Fibroblast of villous mesenchyme (primary cell): ENCODE measurements around the gene KLHL36. TPM values are rescaled to one million over a fixed set of nuclear protein-coding genes. Genes with fewer than 3 reads are reported as not detected.

ENCODE experiments used
- DNase-seq: peaks from one replicate; pipeline ENCODE4 v3.0.0-alpha.2; 2010; ENCODE audit warnings: low read depth
- H3K4me3 ChIP-seq: 2 replicates; pipeline ENCODE4 v1.5.1; 2011; ENCODE audit warnings: low read depth, mild to moderate bottlenecking, low read length
- total RNA-seq: library from RNA; depleted of rRNA; stranded (reverse); fragments of >200 nt; gene quantifications from 2 replicates; pipeline ENCODE4 v1.2.3, GENCODE V29; 2012
- TF ChIP-seq, protein P1 (sequence below): IDR thresholded peaks from 2 replicates; pipeline ENCODE4 v1.5.1; 2012; ENCODE audit warnings: low read depth, mild to moderate bottlenecking, low read length; ENCODE audit not compliant: insufficient read depth

KLHL36 gene
- total RNA-seq, 1 donor: 71.7 TPM

DNA sequence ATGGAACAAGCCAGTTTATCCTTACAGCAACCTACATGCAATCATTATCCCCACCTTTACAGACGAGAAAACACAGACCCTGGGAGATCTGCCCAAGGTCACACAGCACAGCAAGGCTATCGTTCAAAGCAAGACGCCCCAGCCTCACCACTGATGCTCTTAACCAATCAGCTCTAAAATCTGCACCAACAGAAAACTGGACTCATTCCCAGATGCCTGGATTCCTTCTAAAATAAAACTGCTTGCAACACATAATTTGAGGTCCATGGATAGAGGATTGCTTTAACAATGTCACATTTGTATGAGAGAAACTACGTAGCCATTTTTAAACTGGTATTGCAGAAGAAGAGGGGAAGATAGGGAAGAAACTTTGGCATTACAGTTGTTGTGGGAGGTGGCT is 37.3 kb upstream of the KLHL36 start:
- peak; percentile 87 for DNase-seq
- TF ChIP-seq, protein P1, sequence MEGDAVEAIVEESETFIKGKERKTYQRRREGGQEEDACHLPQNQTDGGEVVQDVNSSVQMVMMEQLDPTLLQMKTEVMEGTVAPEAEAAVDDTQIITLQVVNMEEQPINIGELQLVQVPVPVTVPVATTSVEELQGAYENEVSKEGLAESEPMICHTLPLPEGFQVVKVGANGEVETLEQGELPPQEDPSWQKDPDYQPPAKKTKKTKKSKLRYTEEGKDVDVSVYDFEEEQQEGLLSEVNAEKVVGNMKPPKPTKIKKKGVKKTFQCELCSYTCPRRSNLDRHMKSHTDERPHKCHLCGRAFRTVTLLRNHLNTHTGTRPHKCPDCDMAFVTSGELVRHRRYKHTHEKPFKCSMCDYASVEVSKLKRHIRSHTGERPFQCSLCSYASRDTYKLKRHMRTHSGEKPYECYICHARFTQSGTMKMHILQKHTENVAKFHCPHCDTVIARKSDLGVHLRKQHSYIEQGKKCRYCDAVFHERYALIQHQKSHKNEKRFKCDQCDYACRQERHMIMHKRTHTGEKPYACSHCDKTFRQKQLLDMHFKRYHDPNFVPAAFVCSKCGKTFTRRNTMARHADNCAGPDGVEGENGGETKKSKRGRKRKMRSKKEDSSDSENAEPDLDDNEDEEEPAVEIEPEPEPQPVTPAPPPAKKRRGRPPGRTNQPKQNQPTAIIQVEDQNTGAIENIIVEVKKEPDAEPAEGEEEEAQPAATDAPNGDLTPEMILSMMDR: no peak
- H3K4me3 ChIP-seq: no peak overlapping the region

DNA sequence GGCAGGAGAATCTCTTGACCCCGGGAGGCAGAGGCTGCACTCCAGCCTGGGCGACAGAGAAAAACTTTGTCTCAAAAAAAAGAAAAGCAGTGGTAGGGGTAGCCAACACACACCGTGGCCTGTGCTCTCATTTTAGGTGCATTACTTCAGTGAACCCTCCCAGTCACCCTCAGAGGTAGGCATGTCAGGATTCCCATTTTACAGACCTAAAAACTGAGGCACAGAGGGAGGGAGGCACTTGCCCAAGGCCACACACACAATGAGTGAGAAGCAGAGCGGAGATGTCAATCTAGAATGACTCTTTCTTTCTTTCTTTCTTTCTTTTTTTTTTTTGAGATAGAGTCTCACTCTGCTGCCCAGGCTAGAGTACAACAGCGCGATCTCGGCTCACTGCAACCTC is 35.6 kb upstream of the KLHL36 start:
- H3K4me3 ChIP-seq: no peak overlapping the region
- TF ChIP-seq, protein P1: no peak
- DNase-seq: no peak

DNA sequence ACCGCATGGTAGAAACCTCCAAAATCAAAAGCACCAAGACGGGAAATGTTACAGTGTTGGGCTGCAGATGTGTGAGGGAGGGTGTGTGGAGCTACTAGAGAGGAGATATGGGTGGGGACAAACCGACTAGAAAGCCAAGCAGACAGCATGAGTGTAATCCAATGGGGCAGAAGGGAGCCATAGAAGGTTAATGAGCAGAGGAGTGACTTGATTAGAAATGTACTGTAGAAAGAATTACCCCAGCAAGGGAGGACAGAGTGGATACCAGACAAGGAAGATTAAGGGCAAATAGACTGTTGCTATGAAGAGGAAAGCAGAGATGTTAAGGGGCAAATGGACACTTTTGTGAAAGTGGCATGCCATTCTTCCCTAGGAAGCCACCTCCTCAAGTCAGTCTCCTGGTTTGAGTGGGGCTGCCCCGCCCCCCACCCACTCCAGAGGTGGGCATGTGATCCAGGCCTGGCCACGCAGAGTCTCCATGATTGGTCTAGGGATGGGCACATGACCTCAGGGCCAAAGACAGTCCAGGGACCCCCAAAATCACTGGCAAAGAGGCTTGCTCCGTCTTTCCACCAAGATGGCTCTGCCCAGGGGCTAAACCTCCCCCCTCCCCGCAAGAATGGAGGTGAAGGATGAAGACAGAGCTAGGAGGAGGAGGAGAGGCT is 34.8 kb upstream of the KLHL36 start:
- TF ChIP-seq, protein P1: no peak
- no peak for DNase-seq
- no peak overlapping the region for H3K4me3 ChIP-seq

DNA sequence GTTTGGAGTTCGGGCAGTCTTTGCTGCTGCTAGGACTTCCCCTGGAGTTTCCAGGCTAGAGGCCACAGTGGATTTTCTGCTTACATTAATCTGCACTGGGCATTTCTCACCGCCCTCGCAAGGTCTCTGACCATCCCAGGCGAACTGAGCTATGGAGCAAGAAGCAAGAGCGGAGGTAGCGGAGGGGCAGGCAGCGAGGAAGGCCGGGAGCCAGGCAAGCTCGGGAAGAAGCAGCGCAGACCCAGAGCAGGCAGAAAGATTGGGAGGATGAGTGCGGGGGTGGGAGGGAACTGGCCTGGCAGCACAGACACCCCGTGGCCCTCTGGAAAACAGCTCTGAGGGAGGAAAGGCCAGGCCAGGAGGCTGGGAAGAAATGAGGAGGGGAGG is 34.2 kb upstream of the KLHL36 start:
- DNase-seq: peak; percentile 55
- H3K4me3 ChIP-seq: peak overlapping the region; percentile 24
- TF ChIP-seq, protein P1: no peak

DNA sequence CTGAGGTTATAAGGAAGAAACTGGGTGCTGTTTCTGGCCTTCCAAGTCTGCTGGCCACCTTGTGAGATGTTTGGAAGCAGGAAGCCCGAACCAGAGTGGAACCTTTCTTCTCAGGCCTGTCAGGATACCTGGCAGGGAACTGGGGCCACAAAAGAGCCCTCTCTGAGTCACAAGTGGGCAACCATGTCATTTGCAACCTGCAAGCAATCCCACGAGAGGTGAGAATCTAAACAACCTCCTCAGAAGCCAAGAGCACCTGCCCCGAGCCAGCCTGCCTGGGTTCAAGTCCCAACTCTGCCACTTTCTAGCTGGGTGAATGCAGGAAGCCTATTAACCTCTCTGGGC is 33.7 kb upstream of the KLHL36 start:
- DNase-seq: no peak
- peak overlapping the region; percentile 24 for H3K4me3 ChIP-seq
- TF ChIP-seq, protein P1: no peak

DNA sequence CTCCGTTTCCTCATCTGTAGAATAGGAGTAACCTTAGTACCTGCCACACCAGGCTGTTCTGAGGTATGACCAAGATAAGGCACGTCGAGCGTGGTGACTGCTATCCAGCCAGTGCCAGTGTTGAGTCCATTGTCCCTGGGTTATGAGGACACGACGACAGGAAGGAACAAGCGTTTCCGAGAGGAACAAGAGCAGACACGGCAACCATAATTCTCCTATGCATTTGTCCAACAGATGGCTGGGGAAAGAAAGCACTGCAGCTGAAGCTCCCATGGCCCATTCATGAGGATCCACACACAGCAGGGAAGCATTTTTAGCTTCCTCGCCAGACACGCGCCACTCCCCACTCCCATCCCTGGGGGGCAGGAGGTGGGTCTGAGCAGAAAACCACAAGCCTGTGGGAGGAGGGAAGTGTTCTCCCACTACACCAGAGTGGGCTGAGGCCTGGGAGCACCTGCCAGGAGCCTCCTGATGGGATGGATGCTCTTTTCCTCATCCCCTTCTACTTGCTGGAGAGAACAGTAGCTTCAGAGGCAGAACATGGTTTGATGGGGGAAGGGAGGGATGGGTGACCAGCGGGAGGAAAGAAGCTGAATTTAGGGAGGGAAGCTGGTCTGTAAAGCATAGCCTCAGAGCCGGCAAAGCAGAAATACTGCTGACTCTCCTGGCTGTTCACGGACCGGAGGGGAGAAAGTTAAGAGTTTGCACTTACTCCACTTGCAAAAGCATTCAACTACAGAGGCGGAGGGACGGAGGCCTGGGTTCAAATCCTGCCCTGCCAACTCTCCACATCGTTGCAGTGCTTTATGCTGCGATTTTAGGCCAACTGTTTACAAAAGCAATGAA is 33.1 kb upstream of the KLHL36 start:
- DNase-seq: no peak
- TF ChIP-seq, protein P1: no peak
- H3K4me3 ChIP-seq: peak overlapping the region; percentile 79

DNA sequence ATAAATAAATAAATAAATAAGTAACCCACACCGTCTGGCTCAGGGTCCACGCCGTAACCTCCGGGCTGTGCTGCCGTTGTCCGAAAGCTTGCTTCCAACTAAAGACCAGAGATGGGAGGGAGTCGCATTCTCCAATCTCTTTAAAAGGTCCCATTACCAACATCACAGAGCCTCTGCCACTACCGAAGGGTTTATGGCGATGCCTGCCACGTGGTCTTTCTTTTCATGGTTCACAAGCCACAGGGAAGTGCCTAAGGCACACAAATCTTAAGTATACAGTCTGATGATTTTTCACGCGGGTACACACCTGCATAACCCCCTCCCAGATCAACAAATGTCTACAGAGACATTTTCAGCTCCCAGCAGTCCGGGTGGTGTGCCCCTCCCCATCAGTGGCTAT is 31.8 kb upstream of the KLHL36 start:
- peak; percentile 45 for DNase-seq
- TF ChIP-seq, protein P1: no peak
- peak overlapping the region; percentile 79 for H3K4me3 ChIP-seq
